NCI-H2227 (cell line): ENCODE results near the gene MRPL58.
"Not testable (repeated sequence)": the region's sequence is repeated elsewhere in the genome, so short reads cannot be mapped to it uniquely, and the experiment has no call there.

Source experiments
- DNase-seq: peaks from one replicate; lab custom pipeline; 2025; ENCODE audit not compliant: unreplicated experiment; lab: John Stamatoyannopoulos, UW

The MRPL58 gene

GRCh38 chr17:75012096-75012345 lies 449 bp upstream of the MRPL58 start:
- no peak for DNase-seq

DNA sequence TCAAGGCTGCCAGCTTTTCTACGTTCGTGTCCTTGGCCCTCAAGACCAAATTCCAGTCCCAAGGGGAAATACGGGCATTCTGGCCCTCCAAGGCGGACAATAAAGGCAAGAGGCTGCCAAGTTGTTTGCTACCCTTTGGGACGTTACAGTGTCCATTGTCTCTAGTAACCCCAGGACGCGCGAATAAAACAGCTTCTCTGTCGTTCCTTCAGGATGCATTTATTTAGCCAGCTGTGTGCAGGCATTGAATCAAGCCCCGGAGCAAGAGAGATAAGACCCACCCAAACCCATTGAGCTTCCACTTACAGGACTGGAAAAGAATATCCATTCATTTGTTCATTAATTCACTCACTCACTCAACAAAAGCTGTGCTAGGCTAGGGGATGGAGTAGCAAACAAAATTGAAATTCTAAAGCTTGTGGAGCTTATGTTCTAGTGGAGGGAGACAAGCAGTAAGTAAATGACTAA lies 656 bp downstream of the MRPL58 start:
- DNase-seq: no peak

DNA sequence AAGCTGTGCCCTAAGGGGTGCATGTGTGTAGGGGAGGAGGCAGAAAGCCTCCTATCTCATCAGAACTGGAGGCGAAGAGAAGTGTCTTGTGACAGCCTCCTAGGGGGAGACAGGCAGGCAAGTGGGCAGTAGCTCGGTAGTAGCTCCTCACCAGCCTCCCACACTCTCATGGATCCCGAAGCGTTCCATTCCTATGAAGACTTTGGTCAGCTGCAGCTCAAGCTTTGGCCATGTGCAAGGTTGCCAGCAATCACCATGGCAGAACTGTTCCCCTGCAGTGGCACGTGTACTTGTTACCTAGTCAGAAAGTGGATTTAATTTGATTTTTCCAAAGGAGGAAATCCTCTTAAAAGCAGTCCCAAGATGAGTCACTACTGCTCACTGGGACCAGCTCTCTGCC lies 6.7 kb downstream of the MRPL58 start:
- no peak for DNase-seq

- DNase-seq: no peak
Measured at GRCh38 chr17:75019710-75020109, 7.2 kb downstream of the MRPL58 start.

- no peak for DNase-seq
Measured at GRCh38 chr17:75020331-75021110, 8.1 kb downstream of the MRPL58 start.

GRCh38 chr17:75024686-75025397 lies 12.4 kb downstream of the MRPL58 start:
- DNase-seq: no peak

GRCh38 chr17:75025398-75025734 lies 12.9 kb downstream of the MRPL58 start:
- not testable (repeated sequence) for DNase-seq

GRCh38 chr17:75026650-75027049 lies 14.2 kb downstream of the MRPL58 start:
- not testable (repeated sequence) for DNase-seq

- no peak for DNase-seq
Measured at GRCh38 chr17:75030161-75030560, 17.7 kb downstream of the MRPL58 start.

GRCh38 chr17:75031972-75032719 lies 19.7 kb downstream of the MRPL58 start:
- peak; percentile 90 for DNase-seq

DNA sequence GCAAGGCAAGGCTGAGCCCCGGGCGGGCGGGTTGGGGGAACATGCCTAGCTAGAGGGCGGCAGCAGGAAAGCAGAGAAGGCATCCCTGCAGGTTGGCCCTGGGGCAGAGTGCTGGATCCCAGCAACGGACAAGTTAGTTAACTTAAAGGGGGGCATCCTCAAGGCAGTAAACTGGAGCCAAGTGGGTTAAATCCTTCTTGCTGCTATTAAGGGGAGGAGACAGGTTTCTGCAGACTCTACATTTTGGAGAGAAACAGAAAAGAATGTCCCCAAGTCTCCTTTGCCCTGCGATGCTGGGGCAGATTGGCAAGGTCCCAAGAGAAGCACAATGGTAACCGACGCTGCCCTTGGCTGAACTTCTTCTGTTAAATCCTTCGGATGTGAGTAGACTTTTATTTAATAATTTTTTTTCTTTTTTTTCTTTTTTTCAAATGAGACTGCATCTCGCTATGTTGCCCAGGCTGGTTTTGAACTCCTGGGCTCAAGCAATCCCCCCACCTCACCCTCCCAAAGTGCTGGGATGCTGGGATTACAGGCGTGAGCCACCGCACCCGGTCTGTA lies 20.3 kb downstream of the MRPL58 start:
- DNase-seq: no peak

DNA sequence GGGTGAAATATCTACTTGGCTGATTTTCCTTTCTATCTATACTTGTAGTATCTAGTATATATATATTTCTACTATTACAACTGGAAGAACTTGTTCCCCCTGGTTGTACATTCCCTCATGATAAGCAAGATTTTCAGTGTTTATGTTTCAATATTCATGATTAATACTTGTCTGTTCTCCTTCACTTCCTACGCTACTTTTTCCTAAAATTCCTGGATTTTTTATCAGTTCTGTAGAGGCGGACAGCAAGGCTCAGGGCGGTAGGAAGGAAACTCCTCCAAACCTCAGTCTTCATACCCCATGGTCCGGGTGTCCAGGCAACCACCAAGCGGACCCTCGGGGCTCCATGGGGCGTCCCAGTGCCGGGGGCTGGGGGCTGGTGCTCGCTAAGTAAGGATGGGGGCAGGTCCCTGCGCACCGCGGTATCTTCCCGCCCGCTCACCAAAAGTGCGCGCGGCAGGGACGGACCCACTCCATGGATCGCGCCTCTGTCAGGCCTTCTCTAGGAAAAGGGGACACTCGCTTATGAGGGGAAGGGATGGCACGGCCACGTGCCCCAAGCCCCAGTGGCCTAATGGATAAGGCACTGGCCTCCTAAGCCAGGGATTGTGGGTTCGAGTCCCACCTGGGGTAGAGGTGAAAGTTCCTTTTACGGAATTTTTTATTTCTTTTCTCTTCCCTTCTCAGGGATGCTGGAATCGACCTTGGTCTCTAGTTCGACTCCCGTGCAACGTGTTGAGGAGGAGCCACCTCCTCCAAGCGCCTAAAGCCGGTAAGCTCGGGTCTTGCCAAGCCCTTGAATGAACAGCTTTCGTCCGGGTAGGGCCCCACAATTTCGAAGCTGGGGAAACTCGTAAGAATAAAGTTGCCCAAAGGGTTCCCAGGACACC lies 21.1 kb downstream of the MRPL58 start:
- DNase-seq: peak; percentile 96

GRCh38 chr17:75034236-75034908 lies 21.9 kb downstream of the MRPL58 start:
- DNase-seq: peak; percentile 93

- peak; percentile 93 for DNase-seq
Measured at GRCh38 chr17:75036643-75037268, 24.3 kb downstream of the MRPL58 start.

DNA sequence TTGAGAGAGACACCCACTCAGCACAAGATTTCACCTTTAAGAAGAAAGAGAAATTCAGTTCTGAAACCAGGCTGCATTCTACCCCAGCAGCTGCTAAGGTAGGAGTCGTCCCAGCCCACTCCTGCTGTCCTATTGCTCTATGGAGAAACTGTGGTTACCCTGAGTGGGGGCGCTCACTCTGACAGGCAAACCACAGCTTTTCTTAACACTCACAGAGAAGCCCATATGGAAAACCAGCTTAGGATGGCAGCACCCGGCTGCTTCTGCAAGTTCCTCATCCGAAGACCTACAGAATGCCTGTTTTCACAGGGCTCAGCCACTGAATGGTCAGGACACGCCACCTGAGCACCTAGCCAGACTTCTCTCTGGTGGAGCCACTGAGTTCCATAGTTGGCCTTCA lies 26.8 kb downstream of the MRPL58 start:
- DNase-seq: no peak

DNA sequence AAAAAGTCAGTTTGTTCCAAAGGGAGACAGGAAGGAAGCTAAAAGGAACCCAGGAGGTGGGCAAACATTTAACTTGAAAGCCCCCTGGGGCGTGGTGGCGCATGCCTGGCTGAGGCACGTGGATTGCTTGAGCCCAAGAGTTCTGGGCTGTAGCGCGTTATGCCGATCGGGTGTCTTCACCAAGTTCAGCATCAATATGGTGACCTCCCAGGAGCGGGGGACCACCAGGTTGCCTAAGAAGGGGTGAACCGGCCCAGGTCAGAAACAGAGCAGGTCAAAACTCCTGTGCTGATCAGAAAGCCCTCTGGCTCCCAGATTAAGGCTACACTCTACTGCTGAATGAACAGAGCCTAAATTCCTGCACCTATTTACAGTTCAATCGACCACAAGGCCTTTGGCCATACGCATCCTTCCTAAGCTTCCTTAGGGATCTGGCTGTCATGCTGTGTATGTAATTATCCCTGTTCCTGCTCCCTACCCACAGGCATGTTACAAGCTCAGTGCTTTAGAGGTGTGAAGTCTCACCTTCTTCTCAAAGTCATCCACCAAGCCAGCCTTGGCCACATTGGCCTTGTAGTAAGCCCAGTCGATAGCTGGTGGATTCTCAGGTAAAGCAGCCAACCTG lies 29.3 kb downstream of the MRPL58 start:
- DNase-seq: no peak

DNA sequence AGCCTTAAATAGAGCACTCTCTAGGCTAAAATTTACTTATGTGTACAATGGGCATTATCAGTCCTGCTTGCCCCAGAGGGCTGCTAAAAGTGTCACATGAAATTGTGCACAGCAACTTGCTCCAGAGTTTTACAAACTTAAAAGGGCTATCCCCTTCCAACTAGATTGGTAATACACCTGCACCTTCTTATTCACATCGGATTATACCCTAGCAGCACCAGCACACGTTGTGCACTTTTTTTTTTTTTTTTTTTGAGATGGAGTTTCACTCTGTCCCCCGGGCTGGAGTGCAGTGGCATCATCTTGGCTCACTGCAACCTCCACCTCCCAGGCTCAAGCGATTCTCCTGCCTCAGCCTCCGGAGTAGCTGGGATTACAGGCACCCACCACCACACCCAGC lies 31.3 kb downstream of the MRPL58 start:
- not testable (repeated sequence) for DNase-seq

- no peak for DNase-seq
Measured at GRCh38 chr17:75044716-75045115, 32.2 kb downstream of the MRPL58 start.

- not testable (repeated sequence) for DNase-seq
Measured at GRCh38 chr17:75045946-75046406, 33.5 kb downstream of the MRPL58 start.
